ENCODE data around the gene AVP. TPM values are rescaled to one million over a fixed set of nuclear protein-coding genes. Genes with fewer than 3 reads are reported as not detected.
"Not testable (repeated sequence)": the region's sequence is repeated elsewhere in the genome, so short reads cannot be mapped to it uniquely, and the experiment has no call there.

AVP gene
- total and polyA plus RNA-seq, 9 of the 15 experiments (the other 6 are each of a cell fraction or from before 2014, with no cell fraction given), result not detected

- H3K9ac ChIP-seq (ENCODE audit: insufficient read depth in 1 of 2, low read depth in 2 of 2, low read length in 2 of 2); in situ Hi-C loops (cut with MboI); H3K4me1 ChIP-seq (replicated peaks in 1 of 2; ENCODE audit: control insufficient read depth in 2 of 2, insufficient read depth in 2 of 2, low read length in 2 of 2); intact Hi-C loops (cut with micrococcal nuclease); H3K79me2 ChIP-seq (ENCODE audit: control insufficient read depth, insufficient read depth, low read length); POLR2A ChIA-PET; H3K27me3 ChIP-seq (ENCODE audit: control insufficient read depth in 2 of 2, insufficient read depth in 2 of 2, low read length in 2 of 2); FAIRE-seq; BruUV-seq (replicated peaks); DNase-seq (ENCODE audit: extremely low read depth in 1 of 4, low spot score in 3 of 4); H3K27ac ChIP-seq (ENCODE audit: extremely low read depth, low read depth, low read length); H3K9me3 ChIP-seq (replicated peaks; ENCODE audit: control insufficient read depth, insufficient read depth, low read depth, low read length); H4K20me1 ChIP-seq (replicated peaks; ENCODE audit: control insufficient read depth, insufficient read depth, low read length); H2AFZ ChIP-seq (ENCODE audit: low read depth, low read length); CTCF ChIA-PET (ENCODE audit: low intra/inter-chr PET ratio); H3K9me1 ChIP-seq (ENCODE audit: control insufficient read depth, insufficient read depth, low read length); H3K4me2 ChIP-seq (ENCODE audit: insufficient read depth, low read length); ATAC-seq; H3K4me3 ChIP-seq: not testable (repeated sequence)
- WGBS (ENCODE audit: insufficient coverage, low coverage, missing lambda C conversion rate), result 100% methylated on average over 1 of the region's 18 CpGs
- peaks cover 19% of the 10 kb centered on the region; the same call in 2 of the 3 replicates for H3K36me3 ChIP-seq (ENCODE audit: control insufficient read depth, insufficient read depth, low read length)
These were observed 39.6 kb upstream of the AVP start for GRCh38 chr20:3124163-3124562.

- no peaks in the 10 kb centered on the region for H3K9me1 ChIP-seq (ENCODE audit: control insufficient read depth, insufficient read depth, low read length)
- H3K4me2 ChIP-seq (ENCODE audit: insufficient read depth, low read length), result no peak overlapping the region
- no peak for ATAC-seq
- H3K27me3 ChIP-seq (ENCODE audit: control insufficient read depth in 2 of 2, insufficient read depth in 2 of 2, low read length in 2 of 2), result no peaks in the 10 kb centered on the region
- peaks cover 21% of the 10 kb centered on the region; the same call in 2 of the 3 replicates for H3K36me3 ChIP-seq (ENCODE audit: control insufficient read depth, insufficient read depth, low read length)
- H3K9me3 ChIP-seq (replicated peaks; ENCODE audit: control insufficient read depth, insufficient read depth, low read depth, low read length), result no peaks in the 10 kb centered on the region
- no peaks in the 10 kb centered on the region for H3K79me2 ChIP-seq (ENCODE audit: control insufficient read depth, insufficient read depth, low read length)
- no peak for DNase-seq (ENCODE audit: extremely low read depth in 1 of 4, low spot score in 3 of 4)
- FAIRE-seq, result no peak
- no peaks in the 10 kb centered on the region for H4K20me1 ChIP-seq (replicated peaks; ENCODE audit: control insufficient read depth, insufficient read depth, low read length)
- intact Hi-C loops (cut with micrococcal nuclease) (no loop called here), in situ Hi-C loops (cut with MboI) (no loop called here)
- H3K9ac ChIP-seq (ENCODE audit: insufficient read depth in 1 of 2, low read depth in 2 of 2, low read length in 2 of 2), result no peak overlapping the region
- WGBS (ENCODE audit: insufficient coverage, low coverage, missing lambda C conversion rate), result no CpG with 5 or more reads among the region's 1 CpG
- peaks cover 0 to 2% of the 10 kb centered on the region in 2 experiments; a peak in 1 of 5 replicates for H3K4me1 ChIP-seq (replicated peaks in 1 of 2; ENCODE audit: control insufficient read depth in 2 of 2, insufficient read depth in 2 of 2, low read length in 2 of 2)
- ChIA-PET CTCF (ENCODE audit: low intra/inter-chr PET ratio) (no interaction called here), POLR2A (no interaction called here)
- H3K27ac ChIP-seq (ENCODE audit: extremely low read depth, low read depth, low read length), result no peak overlapping the region
- no peak overlapping the region for H3K4me3 ChIP-seq
- no TSS peak for BruUV-seq (replicated peaks)
- no peak overlapping the region for H2AFZ ChIP-seq (ENCODE audit: low read depth, low read length)
- TF ChIP-seq NR1H2 (CRISPR knock-in tag; IDR thresholded peaks at IDR 0.05) (no peak), ZNF134 (CRISPR knock-in tag; conservative IDR thresholded peaks at IDR 0.05) (no peak), ZNF143 (CRISPR knock-in tag; IDR thresholded peaks at IDR 0.05) (no peak), ZNF740 (CRISPR knock-in tag; IDR thresholded peaks at IDR 0.05) (no peak), ZNF740 (tag; IDR thresholded peaks at IDR 0.05) (no peak), ZNF232 (CRISPR knock-in tag; IDR thresholded peaks at IDR 0.05) (no peak), ESRRB (CRISPR knock-in tag; IDR thresholded peaks at IDR 0.05; ENCODE audit: borderline replicate concordance) (no peak), MTA1 (IDR thresholded peaks at IDR 0.05; ENCODE audit: borderline replicate concordance) (no peak), ZNF589 (CRISPR knock-in tag; IDR thresholded peaks at IDR 0.05; ENCODE audit: low read depth) (no peak), MED1 (CRISPR knock-in tag; IDR thresholded peaks at IDR 0.05; ENCODE audit: borderline replicate concordance) (no peak), HIVEP1 (CRISPR knock-in tag; IDR thresholded peaks at IDR 0.05) (no peak), ATF2 (CRISPR knock-in tag; IDR thresholded peaks at IDR 0.05) (no peak), PURB (CRISPR knock-in tag; IDR thresholded peaks at IDR 0.05; ENCODE audit: low read depth) (no peak), POU5F1 (IDR thresholded peaks at IDR 0.05; ENCODE audit: borderline replicate concordance, low read depth, low read length, partially characterized antibody) (no peak), BCL6 (CRISPR knock-in tag; IDR thresholded peaks at IDR 0.05) (no peak), ARID1B (IDR thresholded peaks at IDR 0.05) (no peak)
These were observed 39.0 kb upstream of the AVP start for GRCh38 chr20:3123542-3123941.

Measured in K562 (cell line).